NB4 (cell line): ENCODE measurements around the gene PCBP4.

ENCODE experiments used
- DNase-seq: peaks from one replicate; pipeline ENCODE4 v3.0.0; 2010; ENCODE audit warnings: low read depth
- H3K4me3 ChIP-seq: one replicate; pipeline ENCODE4 v1.5.1; 2011; ENCODE audit warnings: mild to moderate bottlenecking, low read depth, low read length, moderate library complexity
- MYC ChIP-seq: IDR thresholded peaks from 2 replicates; pipeline ENCODE4 v1.6.1; 2011; ENCODE audit warnings: low read depth, low read length
- POLR2A ChIP-seq: IDR thresholded peaks from 2 replicates; pipeline ENCODE4 v1.6.1; 2011; ENCODE audit warnings: mild to moderate bottlenecking; ENCODE audit not compliant: insufficient read length; ENCODE audit errors: extremely low read depth
- TF ChIP-seq, protein P1 (sequence below): IDR thresholded peaks from 2 replicates; pipeline ENCODE4 v1.6.1; 2011; ENCODE audit warnings: low read depth, low read length
- TF ChIP-seq, protein P2 (sequence below): IDR thresholded peaks from one replicate; pipeline ENCODE4 v1.5.1; 2012; ENCODE audit warnings: low read depth, low read length

The PCBP4 gene

DNA sequence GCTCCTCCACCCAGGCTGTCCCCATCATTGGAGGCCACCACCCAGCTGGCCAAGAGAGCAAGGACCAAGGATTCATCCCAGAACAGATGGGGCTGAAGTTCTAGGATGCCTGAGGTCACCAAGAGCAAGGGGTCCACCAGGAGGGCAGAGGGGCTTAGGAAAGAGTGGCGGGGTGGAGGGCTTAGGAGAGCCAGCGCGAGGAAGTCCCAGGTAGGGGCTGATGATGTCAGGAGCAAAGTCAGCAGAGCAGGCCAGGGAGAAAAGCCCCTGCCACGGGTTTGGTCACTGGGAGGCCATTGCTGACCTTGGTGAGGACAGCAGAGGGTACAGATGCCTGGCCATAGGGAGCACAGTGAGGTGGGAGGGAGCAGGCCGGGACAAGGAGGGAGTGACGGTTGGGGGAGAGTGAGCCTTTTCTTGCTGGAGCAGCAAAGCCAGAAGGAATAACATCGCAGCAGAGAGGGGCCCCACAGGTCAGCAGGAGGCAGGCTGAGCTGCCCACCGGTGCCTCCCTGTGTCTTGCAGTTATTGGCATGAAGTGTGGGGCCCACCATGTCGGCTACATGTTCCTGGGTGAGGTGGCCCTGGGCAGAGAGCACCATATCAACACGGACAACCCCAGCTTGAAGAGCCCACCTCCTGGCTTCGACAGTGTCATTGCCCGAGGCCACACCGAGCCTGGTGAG is 19.9 kb downstream of the PCBP4 start:
- TF ChIP-seq, protein P1, sequence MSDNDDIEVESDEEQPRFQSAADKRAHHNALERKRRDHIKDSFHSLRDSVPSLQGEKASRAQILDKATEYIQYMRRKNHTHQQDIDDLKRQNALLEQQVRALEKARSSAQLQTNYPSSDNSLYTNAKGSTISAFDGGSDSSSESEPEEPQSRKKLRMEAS, result no peak
- TF ChIP-seq, protein P2, sequence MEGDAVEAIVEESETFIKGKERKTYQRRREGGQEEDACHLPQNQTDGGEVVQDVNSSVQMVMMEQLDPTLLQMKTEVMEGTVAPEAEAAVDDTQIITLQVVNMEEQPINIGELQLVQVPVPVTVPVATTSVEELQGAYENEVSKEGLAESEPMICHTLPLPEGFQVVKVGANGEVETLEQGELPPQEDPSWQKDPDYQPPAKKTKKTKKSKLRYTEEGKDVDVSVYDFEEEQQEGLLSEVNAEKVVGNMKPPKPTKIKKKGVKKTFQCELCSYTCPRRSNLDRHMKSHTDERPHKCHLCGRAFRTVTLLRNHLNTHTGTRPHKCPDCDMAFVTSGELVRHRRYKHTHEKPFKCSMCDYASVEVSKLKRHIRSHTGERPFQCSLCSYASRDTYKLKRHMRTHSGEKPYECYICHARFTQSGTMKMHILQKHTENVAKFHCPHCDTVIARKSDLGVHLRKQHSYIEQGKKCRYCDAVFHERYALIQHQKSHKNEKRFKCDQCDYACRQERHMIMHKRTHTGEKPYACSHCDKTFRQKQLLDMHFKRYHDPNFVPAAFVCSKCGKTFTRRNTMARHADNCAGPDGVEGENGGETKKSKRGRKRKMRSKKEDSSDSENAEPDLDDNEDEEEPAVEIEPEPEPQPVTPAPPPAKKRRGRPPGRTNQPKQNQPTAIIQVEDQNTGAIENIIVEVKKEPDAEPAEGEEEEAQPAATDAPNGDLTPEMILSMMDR, result no peak
- TF ChIP-seq MYC (no peak), POLR2A (no peak)
- H3K4me3 ChIP-seq, result no peak overlapping the region
- no peak for DNase-seq

DNA sequence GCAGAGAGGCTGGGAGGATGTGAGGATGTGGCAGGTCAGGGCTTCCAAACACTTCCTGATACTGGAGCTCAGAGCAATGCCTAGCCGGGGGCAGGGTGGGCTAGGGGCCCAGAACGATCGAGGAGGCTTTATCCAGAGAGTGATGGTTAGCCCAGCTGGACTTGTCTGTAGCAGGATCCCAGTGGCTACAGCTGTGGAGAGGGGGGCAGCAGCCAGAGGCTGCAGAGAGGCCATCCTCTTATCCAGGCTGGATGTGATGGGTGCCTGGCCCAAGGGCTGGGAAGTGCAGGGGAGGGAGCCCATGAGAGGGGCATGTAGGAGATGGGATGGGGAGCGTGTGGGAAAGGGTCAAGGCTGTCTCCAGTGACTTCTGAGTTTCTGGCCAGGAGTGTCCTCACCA is 20.5 kb downstream of the PCBP4 start:
- DNase-seq, result no peak
- H3K4me3 ChIP-seq, result no peak overlapping the region
- no peak for TF ChIP-seq POLR2A
- TF ChIP-seq, protein P1, result no peak
- TF ChIP-seq MYC, result no peak

DNA sequence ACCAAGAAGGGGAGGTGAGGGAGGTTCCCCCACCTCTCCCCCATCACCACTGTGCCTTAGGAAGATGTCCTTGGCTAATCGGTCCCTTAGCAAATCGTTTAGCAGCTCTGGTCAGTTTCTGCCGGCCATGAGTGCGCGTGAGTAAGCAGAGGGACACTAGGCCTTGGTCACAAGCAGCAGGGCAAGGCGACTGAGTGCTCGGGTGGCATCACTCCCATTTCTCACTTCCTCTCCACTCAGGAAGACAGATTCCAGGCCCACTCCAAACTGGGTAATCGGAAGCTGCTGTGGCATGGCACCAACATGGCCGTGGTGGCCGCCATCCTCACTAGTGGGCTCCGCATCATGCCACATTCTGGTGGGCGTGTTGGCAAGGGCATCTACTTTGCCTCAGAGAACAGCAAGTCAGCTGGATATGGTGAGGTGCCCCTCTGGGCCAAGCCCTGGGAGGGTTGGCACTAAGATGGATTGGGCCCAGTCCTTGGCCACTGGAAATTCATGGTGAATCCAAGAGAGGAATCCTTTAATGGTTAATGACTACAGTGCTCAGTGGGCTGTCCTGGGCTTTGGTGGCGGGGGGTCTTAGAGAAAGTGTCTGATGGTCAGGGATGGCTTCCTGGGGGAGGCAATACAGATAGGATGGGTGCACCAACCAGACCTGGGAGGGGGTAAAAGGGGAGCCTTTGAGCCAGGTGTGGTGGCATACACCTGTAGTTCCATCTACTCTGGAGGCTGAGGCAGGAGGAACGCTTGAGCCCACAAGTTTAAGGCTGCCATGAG is 21.1 kb downstream of the PCBP4 start:
- TF ChIP-seq, protein P1, result no peak
- TF ChIP-seq, protein P2, result no peak
- no peak for TF ChIP-seq MYC
- TF ChIP-seq POLR2A, result no peak
- no peak overlapping the region for H3K4me3 ChIP-seq
- DNase-seq, result no peak

DNA sequence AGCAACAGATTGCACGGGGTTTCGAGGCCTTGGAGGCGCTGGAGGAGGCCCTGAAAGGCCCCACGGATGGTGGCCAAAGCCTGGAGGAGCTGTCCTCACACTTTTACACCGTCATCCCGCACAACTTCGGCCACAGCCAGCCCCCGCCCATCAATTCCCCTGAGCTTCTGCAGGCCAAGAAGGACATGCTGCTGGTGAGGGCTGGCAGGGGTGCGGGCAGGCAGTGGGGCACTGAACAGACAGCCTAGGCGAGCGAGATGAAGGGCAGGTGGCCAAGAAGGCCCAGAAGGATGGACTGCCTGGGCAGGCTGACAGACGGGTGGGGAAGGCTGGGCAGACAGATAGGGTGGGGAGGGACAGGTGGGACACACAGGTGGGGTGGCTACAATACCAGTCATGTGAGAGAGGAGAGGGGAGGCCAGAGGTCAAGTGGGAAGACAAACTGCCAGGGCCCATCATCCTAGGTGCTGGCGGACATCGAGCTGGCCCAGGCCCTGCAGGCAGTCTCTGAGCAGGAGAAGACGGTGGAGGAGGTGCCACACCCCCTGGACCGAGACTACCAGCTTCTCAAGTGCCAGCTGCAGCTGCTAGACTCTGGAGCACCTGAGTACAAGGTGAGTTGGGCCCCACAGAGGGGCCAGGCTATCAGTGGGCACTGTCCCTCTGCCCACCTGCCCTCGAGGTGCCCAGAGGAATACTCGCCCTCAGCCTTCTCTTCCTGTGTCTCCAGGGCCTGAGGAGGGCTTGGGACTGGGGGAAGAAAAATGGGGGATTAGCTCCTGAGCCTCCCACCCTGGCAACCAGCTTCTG is 22.0 kb downstream of the PCBP4 start:
- TF ChIP-seq, protein P1, result no peak
- TF ChIP-seq, protein P2, result no peak
- no peak overlapping the region for H3K4me3 ChIP-seq
- DNase-seq, result no peak

DNA sequence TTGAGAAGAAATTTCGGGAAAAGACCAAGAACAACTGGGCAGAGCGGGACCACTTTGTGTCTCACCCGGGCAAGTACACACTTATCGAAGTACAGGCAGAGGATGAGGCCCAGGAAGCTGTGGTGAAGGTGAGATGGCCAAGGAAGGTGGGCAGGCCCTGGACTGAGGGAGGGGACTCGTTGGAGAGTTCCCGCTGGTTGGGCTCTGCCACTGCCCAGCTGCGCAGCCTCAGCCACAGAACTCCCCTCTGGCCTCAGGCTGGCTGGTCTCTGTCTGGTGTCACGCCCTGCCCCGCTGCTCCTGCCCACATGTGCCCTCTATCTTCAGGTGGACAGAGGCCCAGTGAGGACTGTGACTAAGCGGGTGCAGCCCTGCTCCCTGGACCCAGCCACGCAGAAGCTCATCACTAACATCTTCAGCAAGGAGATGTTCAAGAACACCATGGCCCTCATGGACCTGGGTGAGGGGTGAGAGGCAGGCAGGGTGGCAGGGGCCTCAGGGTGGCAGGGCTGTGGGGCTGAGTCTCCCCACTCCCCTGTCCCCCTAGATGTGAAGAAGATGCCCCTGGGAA is 22.7 kb downstream of the PCBP4 start:
- DNase-seq, result no peak
- H3K4me3 ChIP-seq, result no peak overlapping the region
- TF ChIP-seq, protein P2, result no peak
- TF ChIP-seq MYC (no peak), POLR2A (no peak)
- TF ChIP-seq, protein P1, result no peak
